Astrocyte (in vitro differentiated cells and primary cell): Measurements from ENCODE around the gene RAB6A. TPM values are rescaled to one million over a fixed set of nuclear protein-coding genes. Genes with fewer than 3 reads are reported as not detected.
"Not testable (repeated sequence)": the region's sequence is repeated elsewhere in the genome, so short reads cannot be mapped to it uniquely, and the experiment has no call there.

ENCODE experiments used
- DNase-seq: peaks from one replicate; pipeline ENCODE4 v3.0.0-alpha.2; 2010; ENCODE audit warnings: low read depth
- FAIRE-seq: peaks from 2 replicates; lab custom pipeline; 2011; peaks lifted over from hg19 to GRCh38; lab: Jason Lieb, UNC
- H2AFZ ChIP-seq: 2 replicates; pipeline ENCODE4 v1.6.0; 2012; ENCODE audit warnings: low read depth, low read length, inconsistent platforms
- H3K27ac ChIP-seq: 2 replicates; pipeline ENCODE4 v1.5.1; 2011; ENCODE audit warnings: low read depth, low read length, inconsistent platforms
- H3K27me3 ChIP-seq: 2 replicates; pipeline ENCODE4 v1.6.0; 2011; ENCODE audit warnings: low read length, inconsistent platforms; ENCODE audit not compliant: insufficient read depth
- H3K36me3 ChIP-seq: 2 replicates; pipeline ENCODE4 v1.5.1; 2011; ENCODE audit warnings: low read length, inconsistent platforms; ENCODE audit not compliant: insufficient read depth
- H3K4me1 ChIP-seq: 2 replicates; pipeline ENCODE4 v1.5.1; 2011; ENCODE audit warnings: low read length, inconsistent platforms; ENCODE audit not compliant: insufficient read depth
- H3K4me2 ChIP-seq: 2 replicates; pipeline ENCODE4 v1.6.0; 2012; ENCODE audit warnings: low read length, inconsistent platforms
- H3K4me3 ChIP-seq: 2 replicates; pipeline ENCODE4 v1.5.1; 2011; ENCODE audit warnings: low read depth, mild to moderate bottlenecking, low read length, inconsistent platforms; ENCODE audit not compliant: insufficient read depth
- H3K79me2 ChIP-seq: 2 replicates; pipeline ENCODE4 v1.6.0; 2012; ENCODE audit warnings: mild to moderate bottlenecking, low read length, inconsistent platforms; ENCODE audit not compliant: insufficient read depth
- H3K9ac ChIP-seq: 2 replicates; pipeline ENCODE4 v1.6.0; 2012; ENCODE audit warnings: mild to moderate bottlenecking, low read length, inconsistent platforms
- H3K9me3 ChIP-seq: 2 replicates; pipeline ENCODE4 v1.5.1; 2012; ENCODE audit warnings: low read depth, mild to moderate bottlenecking, low read length, inconsistent platforms; ENCODE audit not compliant: insufficient read depth
- H4K20me1 ChIP-seq: 2 replicates; pipeline ENCODE4 v1.6.0; 2012; ENCODE audit warnings: low read length, inconsistent platforms; ENCODE audit not compliant: insufficient read depth
- H3K27ac Mint-ChIP-seq: one replicate; pipeline ENCODE4 v1.8.0; 2021; ENCODE audit warnings: mild to moderate bottlenecking, mixed read lengths; ENCODE audit not compliant: unreplicated experiment
- H3K27me3 Mint-ChIP-seq: one replicate; pipeline ENCODE4 v1.8.0; 2021; ENCODE audit warnings: low read depth, mixed read lengths; ENCODE audit not compliant: unreplicated experiment
- H3K36me3 Mint-ChIP-seq: one replicate; pipeline ENCODE4 v1.8.0; 2021; ENCODE audit warnings: low read depth, mixed read lengths; ENCODE audit not compliant: unreplicated experiment
- H3K4me1 Mint-ChIP-seq: one replicate; pipeline ENCODE4 v1.8.0; 2021; ENCODE audit warnings: low read depth, mixed read lengths; ENCODE audit not compliant: unreplicated experiment
- H3K4me3 Mint-ChIP-seq: one replicate; pipeline ENCODE4 v1.8.0; 2021; ENCODE audit warnings: mild to moderate bottlenecking, moderate library complexity, mixed read lengths; ENCODE audit not compliant: unreplicated experiment
- H3K9me3 Mint-ChIP-seq: one replicate; pipeline ENCODE4 v1.8.0; 2021; ENCODE audit warnings: mild to moderate bottlenecking, mixed read lengths; ENCODE audit not compliant: unreplicated experiment
- EZH2 ChIP-seq: IDR thresholded peaks from 2 replicates; pipeline ENCODE4 v1.6.1; 2012; ENCODE audit warnings: mild to moderate bottlenecking, low read length, inconsistent platforms; ENCODE audit not compliant: insufficient read depth
- total RNA-seq: library from RNA; stranded (reverse); gene quantifications from 2 replicates; pipeline ENCODE4 v1.2.1, GENCODE V29; 2021
- TF ChIP-seq, protein P1 (sequence below): IDR thresholded peaks from 2 replicates; pipeline ENCODE4 v1.5.1; 2011; ENCODE audit warnings: low read depth, mild to moderate bottlenecking, inconsistent platforms, low read length, moderate library complexity; ENCODE audit not compliant: insufficient read depth

The RAB6A gene
- total RNA-seq, 1 donor from 2014 or later = 185 TPM

DNA sequence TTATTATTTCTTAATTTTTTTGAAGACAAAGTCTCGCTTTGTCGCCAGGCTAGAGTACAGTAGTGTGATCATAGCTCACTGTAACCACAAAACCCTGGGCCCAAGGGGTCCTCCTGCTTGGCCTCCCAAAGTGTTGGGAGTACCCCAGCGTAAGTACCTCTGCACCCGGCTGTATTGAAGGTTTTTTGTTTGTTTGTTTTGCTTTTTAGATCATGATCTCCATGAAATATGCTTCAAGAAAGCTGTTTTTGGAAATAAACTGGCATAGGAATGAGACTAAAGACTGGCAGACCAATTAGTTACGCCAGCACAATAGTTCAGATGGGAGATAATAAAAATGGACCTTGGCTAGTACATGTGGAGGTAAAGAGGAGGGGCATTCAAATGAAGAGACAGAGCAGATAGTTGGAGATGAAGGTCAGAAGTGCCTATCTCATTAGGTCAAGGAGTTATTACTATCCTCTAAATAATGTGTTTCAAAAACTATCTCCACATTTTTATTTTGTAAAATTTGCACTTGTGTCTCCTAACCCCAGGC, 22.7 kb upstream of the RAB6A start:
- Histone ChIP-seq H3K27ac (no peak overlapping the region), H3K4me2 (no peak overlapping the region), H3K9ac (no peak overlapping the region), H3K79me2 (no peaks in the 10 kb centered on the region), H2AFZ (no peak overlapping the region), H3K27me3 (no peaks in the 10 kb centered on the region), H3K4me1 (peaks cover 3% of the 10 kb centered on the region), H3K4me3 (no peak overlapping the region), H3K36me3 (no peaks in the 10 kb centered on the region), H4K20me1 (no peaks in the 10 kb centered on the region), H3K9me3 (no peaks in the 10 kb centered on the region)
- no peaks in the 10 kb centered on the region for H3K36me3 Mint-ChIP-seq
- H3K27me3 Mint-ChIP-seq = no peaks in the 10 kb centered on the region
- no peak for TF ChIP-seq EZH2
- TF ChIP-seq, protein P1, sequence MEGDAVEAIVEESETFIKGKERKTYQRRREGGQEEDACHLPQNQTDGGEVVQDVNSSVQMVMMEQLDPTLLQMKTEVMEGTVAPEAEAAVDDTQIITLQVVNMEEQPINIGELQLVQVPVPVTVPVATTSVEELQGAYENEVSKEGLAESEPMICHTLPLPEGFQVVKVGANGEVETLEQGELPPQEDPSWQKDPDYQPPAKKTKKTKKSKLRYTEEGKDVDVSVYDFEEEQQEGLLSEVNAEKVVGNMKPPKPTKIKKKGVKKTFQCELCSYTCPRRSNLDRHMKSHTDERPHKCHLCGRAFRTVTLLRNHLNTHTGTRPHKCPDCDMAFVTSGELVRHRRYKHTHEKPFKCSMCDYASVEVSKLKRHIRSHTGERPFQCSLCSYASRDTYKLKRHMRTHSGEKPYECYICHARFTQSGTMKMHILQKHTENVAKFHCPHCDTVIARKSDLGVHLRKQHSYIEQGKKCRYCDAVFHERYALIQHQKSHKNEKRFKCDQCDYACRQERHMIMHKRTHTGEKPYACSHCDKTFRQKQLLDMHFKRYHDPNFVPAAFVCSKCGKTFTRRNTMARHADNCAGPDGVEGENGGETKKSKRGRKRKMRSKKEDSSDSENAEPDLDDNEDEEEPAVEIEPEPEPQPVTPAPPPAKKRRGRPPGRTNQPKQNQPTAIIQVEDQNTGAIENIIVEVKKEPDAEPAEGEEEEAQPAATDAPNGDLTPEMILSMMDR = no peak
- no peak for FAIRE-seq
- no peak for DNase-seq
- peaks cover 7% of the 10 kb centered on the region for H3K4me1 Mint-ChIP-seq
- no peak overlapping the region for H3K4me3 Mint-ChIP-seq
- H3K27ac Mint-ChIP-seq = peak overlapping the region; percentile 4
- H3K9me3 Mint-ChIP-seq = no peaks in the 10 kb centered on the region

DNA sequence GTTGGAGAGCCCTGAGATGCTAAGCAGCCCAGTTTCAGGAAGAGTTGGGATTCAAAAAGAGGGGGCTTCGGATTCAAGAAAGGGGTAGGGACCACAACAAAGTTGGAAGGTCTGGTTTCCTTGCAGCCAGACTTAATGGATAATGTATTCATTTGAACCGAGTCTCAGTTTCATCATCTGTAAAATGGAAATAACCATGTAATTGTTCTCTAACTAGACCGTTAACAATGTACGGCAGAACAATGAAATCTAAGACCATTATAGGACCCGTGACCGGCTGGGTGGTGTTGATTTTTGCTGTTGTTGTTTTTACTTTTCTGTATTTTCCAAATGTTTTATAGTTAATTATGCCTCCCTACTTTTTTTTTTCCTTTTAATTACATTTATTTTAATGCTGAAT, 20.4 kb upstream of the RAB6A start:
- Histone ChIP-seq H3K9ac (no peak overlapping the region), H3K27ac (no peak overlapping the region), H3K4me2 (no peak overlapping the region), H3K27me3 (no peaks in the 10 kb centered on the region), H3K4me3 (no peak overlapping the region), H2AFZ (no peak overlapping the region), H3K9me3 (no peaks in the 10 kb centered on the region), H3K36me3 (no peaks in the 10 kb centered on the region), H4K20me1 (no peaks in the 10 kb centered on the region), H3K79me2 (no peaks in the 10 kb centered on the region), H3K4me1 (peaks cover 3% of the 10 kb centered on the region)
- Mint-ChIP-seq H3K27me3 (no peaks in the 10 kb centered on the region), H3K27ac (peak overlapping the region; percentile 4), H3K9me3 (no peaks in the 10 kb centered on the region), H3K36me3 (no peaks in the 10 kb centered on the region), H3K4me1 (peaks cover 5% of the 10 kb centered on the region), H3K4me3 (no peak overlapping the region)
- DNase-seq (no peak), FAIRE-seq (no peak)
- TF ChIP-seq, protein P1 = no peak
- no peak for TF ChIP-seq EZH2

DNA sequence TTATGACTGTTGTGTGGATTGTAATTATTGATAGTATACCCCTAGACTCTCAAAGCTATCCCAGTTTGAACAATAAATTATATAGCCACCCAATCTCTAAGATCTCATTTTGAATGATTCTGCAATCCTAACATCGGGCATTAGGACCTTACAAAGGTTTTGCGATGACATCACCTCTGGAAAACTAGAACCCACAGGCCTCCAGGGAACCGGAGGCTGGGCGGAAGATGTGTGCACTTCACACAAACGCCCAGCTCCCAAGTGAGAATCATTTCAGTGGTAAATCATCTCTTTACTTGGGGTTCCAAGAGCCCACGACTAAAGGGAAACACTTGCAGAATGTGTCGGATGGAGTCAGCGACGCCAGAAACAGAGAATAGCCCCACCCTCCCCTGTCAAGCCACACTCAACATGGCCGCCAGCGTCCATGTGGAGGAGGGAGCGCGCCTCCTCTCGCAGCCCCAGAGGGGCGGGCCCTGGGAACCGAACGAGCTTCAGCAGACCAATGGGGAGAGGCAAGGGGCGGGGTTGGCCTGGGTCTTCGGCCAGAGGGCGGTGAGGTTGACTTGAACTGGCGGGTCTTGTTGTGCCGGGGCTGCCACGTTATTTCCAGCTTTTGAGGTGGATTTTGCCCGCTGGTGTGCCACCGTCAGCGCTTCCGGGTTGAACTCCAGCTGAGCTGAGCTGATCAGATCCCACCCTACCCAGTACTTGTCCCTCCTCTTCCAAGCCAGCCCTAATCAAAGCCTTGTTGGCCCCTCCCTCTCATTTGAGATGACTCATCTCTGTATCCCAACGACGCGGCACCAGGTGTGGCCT, 18.4 kb upstream of the RAB6A start:
- H4K20me1 ChIP-seq = no peaks in the 10 kb centered on the region
- TF ChIP-seq EZH2 = no peak
- TF ChIP-seq, protein P1 = no peak
- FAIRE-seq (no peak), DNase-seq (peak; percentile 96)
- H3K79me2 ChIP-seq = no peaks in the 10 kb centered on the region
- Mint-ChIP-seq H3K9me3 (no peaks in the 10 kb centered on the region), H3K4me3 (peak overlapping the region; percentile 91), H3K4me1 (peaks cover 5% of the 10 kb centered on the region), H3K27ac (peak overlapping the region; percentile 100), H3K27me3 (no peaks in the 10 kb centered on the region), H3K36me3 (no peaks in the 10 kb centered on the region)
- H3K4me3 ChIP-seq = peak overlapping the region; percentile 65
- H2AFZ ChIP-seq = peak overlapping the region; percentile 81
- no peaks in the 10 kb centered on the region for H3K36me3 ChIP-seq
- peaks cover 3% of the 10 kb centered on the region for H3K4me1 ChIP-seq
- peak overlapping the region; percentile 89 for H3K9ac ChIP-seq
- H3K4me2 ChIP-seq = peak overlapping the region; percentile 81
- H3K27me3 ChIP-seq = no peaks in the 10 kb centered on the region
- no peaks in the 10 kb centered on the region for H3K9me3 ChIP-seq
- peak overlapping the region; percentile 95 for H3K27ac ChIP-seq

DNA sequence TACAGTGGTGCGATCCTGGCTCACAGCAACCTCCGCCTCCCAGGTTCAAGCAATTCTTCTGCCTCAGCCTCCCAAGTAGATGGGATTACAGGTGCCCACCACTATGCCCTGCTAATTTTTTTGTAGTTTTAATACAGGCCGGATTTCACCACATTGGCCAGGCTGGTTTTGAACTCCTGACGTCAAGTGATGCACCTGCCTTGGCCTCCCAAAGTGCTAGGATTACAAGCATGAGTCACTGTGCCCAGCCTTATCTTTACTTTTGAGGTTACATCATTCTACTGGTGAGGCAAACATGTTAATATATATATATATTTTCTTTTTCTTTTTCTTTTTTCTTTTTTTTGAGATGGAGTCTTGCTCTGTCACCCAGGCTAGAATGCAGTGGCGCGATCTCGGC, 9.9 kb upstream of the RAB6A start:
- not testable (repeated sequence) for FAIRE-seq, H3K27ac Mint-ChIP-seq, H3K36me3 ChIP-seq, H3K79me2 ChIP-seq, H3K9ac ChIP-seq, H3K4me3 ChIP-seq, H3K27me3 Mint-ChIP-seq, H4K20me1 ChIP-seq, H3K9me3 Mint-ChIP-seq, H3K9me3 ChIP-seq, H2AFZ ChIP-seq, H3K27ac ChIP-seq, H3K4me3 Mint-ChIP-seq, H3K4me2 ChIP-seq, H3K27me3 ChIP-seq, DNase-seq, H3K36me3 Mint-ChIP-seq, H3K4me1 Mint-ChIP-seq, H3K4me1 ChIP-seq
